B cell (primary cell): Measurements from ENCODE around the gene SPEF1. TPM values are rescaled to one million over a fixed set of nuclear protein-coding genes. Genes with fewer than 3 reads are reported as not detected.

Source experiments
- ATAC-seq: fragments of 200-7000 bp; cut with Tn5 transposase; one replicate; pipeline ENCODE4 v1.10.0; 2021; ENCODE audit warnings: low read depth, mild to moderate bottlenecking, moderate number of reproducible peaks, moderate library complexity
- CTCF ChIA-PET: fragments of 350-600 bp; sonication (Branson Sonifier 250); formaldehyde crosslinking; loops from one replicate; lab custom pipeline; 2021; ENCODE audit warnings: antibody characterized with exemption, inconsistent platforms; lab: Charles Lee
- POLR2A ChIA-PET: fragments of 350-600 bp; sonication (Branson Sonifier 250); formaldehyde crosslinking; loops from one replicate; lab custom pipeline; 2021; ENCODE audit warnings: antibody characterized with exemption; lab: Charles Lee
- DNase-seq: peaks from one replicate; pipeline ENCODE4 v3.0.0; 2013
- H2AFZ ChIP-seq: 2 replicates; pipeline ENCODE4 v1.6.1; 2012; ENCODE audit warnings: mild to moderate bottlenecking, low read depth, low read length; ENCODE audit not compliant: insufficient read depth, poor library complexity, severe bottlenecking
- H3K27ac ChIP-seq, 2 donors: 1 replicate in 1 of 2; 2 replicates in 1 of 2; pipeline ENCODE4 v1.5.1; 2012 to 2013; ENCODE audit warnings: low read length in 2 of 2, mild to moderate bottlenecking in 2 of 2, moderate library complexity in 1 of 2
- H3K27me3 ChIP-seq, 4 experiments: fragments of 200-600 bp in 1 of 4; sonication (generic) in 1 of 4; replicated peaks in 1 of 4; 1 replicate in 2 of 4; 2 replicates in 2 of 4; pipeline versions ENCODE4 v1.6.1 to v1.7.0; 2013 to 2016; ENCODE audit warnings: low read length in 3 of 4, mild to moderate bottlenecking in 2 of 4, mixed read lengths in 1 of 4, moderate library complexity in 1 of 4; ENCODE audit not compliant: insufficient read depth in 4 of 4, control insufficient read depth in 3 of 4; ENCODE audit errors: control extremely low read depth in 1 of 4
- H3K36me3 ChIP-seq, 2 experiments: replicated peaks in 1 of 2; 1 replicate in 1 of 2; 2 replicates in 1 of 2; pipeline versions ENCODE4 v1.6.1 to v1.7.1; 2013; ENCODE audit warnings: low read length in 1 of 2; ENCODE audit not compliant: insufficient read depth in 2 of 2, control insufficient read depth in 1 of 2; ENCODE audit errors: control extremely low read depth in 1 of 2, extremely low read depth in 1 of 2
- H3K4me1 ChIP-seq, 2 donors: fragments of 200-600 bp in 1 of 2; sonication (generic) in 1 of 2; 1 replicate in 1 of 2; 2 replicates in 1 of 2; pipeline versions ENCODE4 v1.5.1 to v1.6.1; 2013 to 2017; ENCODE audit warnings: low read length in 2 of 2; ENCODE audit not compliant: control insufficient read depth in 2 of 2, insufficient read depth in 2 of 2
- H3K4me2 ChIP-seq: replicated peaks from 2 replicates; pipeline ENCODE3; 2012; ENCODE audit warnings: mild to moderate bottlenecking, low read depth, low read length; ENCODE audit not compliant: poor library complexity, severe bottlenecking
- H3K4me3 ChIP-seq, 5 experiments: fragments of 200-600 bp in 1 of 5; sonication (generic) in 1 of 5; 1 replicate in 3 of 5; 2 replicates in 2 of 5; pipeline versions ENCODE4 v1.5.1 to v1.7.0; 2011 to 2016; ENCODE audit warnings: low read length in 4 of 5, mild to moderate bottlenecking in 4 of 5, low read depth in 2 of 5, control low read depth in 1 of 5, moderate library complexity in 1 of 5; ENCODE audit not compliant: insufficient read depth in 1 of 5; ENCODE audit errors: control extremely low read depth in 1 of 5, extremely low read depth in 1 of 5
- H3K79me2 ChIP-seq: fragments of 200-600 bp; sonication (generic); one replicate; pipeline ENCODE4 v1.6.0; 2016; ENCODE audit warnings: low read length; ENCODE audit not compliant: control insufficient read depth, insufficient read depth
- H3K9ac ChIP-seq: fragments of 200-600 bp; sonication (generic); 2 replicates; pipeline ENCODE4 v1.6.1; 2017; ENCODE audit warnings: mild to moderate bottlenecking, low read length, moderate library complexity
- H3K9me3 ChIP-seq, 3 donors: one replicate each; pipeline versions ENCODE4 v1.6.1 to v1.7.1; 2013; ENCODE audit warnings: low read length in 2 of 3; ENCODE audit not compliant: control insufficient read depth in 2 of 3, insufficient read depth in 1 of 3; ENCODE audit errors: control extremely low read depth in 1 of 3
- H4K20me1 ChIP-seq: 2 replicates; pipeline ENCODE4 v1.6.0; 2012; ENCODE audit warnings: mild to moderate bottlenecking, low read length; ENCODE audit not compliant: insufficient read depth, control insufficient read depth, poor library complexity, severe bottlenecking
- H3K27ac Mint-ChIP-seq: one replicate; pipeline ENCODE4 v1.8.0; 2021; ENCODE audit warnings: mixed read lengths
- H3K27me3 Mint-ChIP-seq: one replicate; pipeline ENCODE4 v1.8.0; 2021; ENCODE audit warnings: mixed read lengths
- H3K4me1 Mint-ChIP-seq: one replicate; pipeline ENCODE4 v1.8.0; 2021; ENCODE audit warnings: mixed read lengths
- H3K4me3 Mint-ChIP-seq: one replicate; pipeline ENCODE4 v1.8.0; 2021; ENCODE audit warnings: mixed read lengths
- H3K9me3 Mint-ChIP-seq: one replicate; pipeline ENCODE4 v1.8.0; 2022; ENCODE audit warnings: mixed read lengths; ENCODE audit not compliant: insufficient read depth
- CTCF ChIP-seq: fragments of 200-600 bp; IDR thresholded peaks from one replicate; pipeline ENCODE4 v1.8.0; 2022; ENCODE audit warnings: antibody characterized with exemption, mild to moderate bottlenecking
- EZH2 ChIP-seq: IDR thresholded peaks from 2 replicates; pipeline ENCODE4 v1.6.1; 2012; ENCODE audit warnings: borderline replicate concordance, low read depth, mild to moderate bottlenecking, moderate library complexity, low read length; ENCODE audit not compliant: insufficient read depth, poor library complexity, severe bottlenecking
- WGBS: methylation state at CpG from one replicate; pipeline ENCODE4 v1.1.5; 2013; ENCODE audit warnings: missing lambda C conversion rate; ENCODE audit not compliant: insufficient coverage; 5-methylcytosine and 5-hydroxymethylcytosine counted together
- intact Hi-C: fragments of 100-400 bp; cut with micrococcal nuclease; formaldehyde crosslinking; loops from one replicate; pipeline ENCODE4 v1.10.0; 2022
- polyA plus RNA-seq: library from polyadenylated mRNA; depleted of rRNA; stranded (reverse); fragments of >200 nt; gene quantifications from 2 replicates; pipeline ENCODE4 v1.2.3, GENCODE V29; 2012
- total RNA-seq, 2 donors: library from RNA; stranded (reverse); fragments of 120-200 nt in 1 of 2; gene quantifications; 1 replicate in 1 of 2; 2 replicates in 1 of 2; pipeline versions ENCODE4 v1.2.3 to v1.2.4, GENCODE V29; 2013 to 2022

SPEF1 gene
- total and polyA plus RNA-seq, 2 donors (not counting 1 experiment from before 2014, with no cell fraction given): not detected

DNA sequence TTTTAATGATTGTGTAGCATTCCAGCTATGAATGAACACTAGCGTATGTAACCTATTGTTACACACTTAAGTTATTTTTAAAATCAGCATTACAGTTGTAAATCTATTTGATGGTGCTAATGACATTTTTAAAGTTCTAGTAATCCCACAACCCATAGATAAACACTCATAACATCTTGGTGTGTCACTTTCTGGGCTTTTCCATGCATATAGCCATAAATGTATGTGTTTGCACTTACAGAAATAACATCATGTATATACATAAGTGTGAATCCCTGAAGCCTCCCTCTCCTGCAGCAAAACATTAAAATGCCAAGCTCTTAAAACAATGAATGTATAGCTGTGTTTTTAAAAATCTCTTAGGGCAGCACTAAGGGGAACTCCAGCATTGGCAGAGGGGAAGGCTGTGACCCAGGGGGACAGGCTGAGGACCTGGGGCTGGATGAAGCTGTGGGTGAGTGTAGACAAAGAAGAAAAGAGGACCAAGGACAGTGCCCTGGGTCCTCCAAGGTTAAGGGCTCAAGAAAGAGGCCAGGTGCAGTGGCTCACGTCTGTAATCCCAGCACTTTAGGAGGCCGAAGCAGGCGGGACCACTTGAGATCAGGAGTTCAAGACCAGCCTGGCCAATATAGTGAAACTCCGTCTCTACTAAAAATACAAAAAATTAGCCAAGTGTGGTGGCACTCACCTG lies 6.2 kb upstream of the SPEF1 start:
- peaks cover 8 to 18% of the 10 kb centered on the region in 2 donors for H3K4me1 ChIP-seq
- H3K9ac ChIP-seq: peak overlapping the region; percentile 50
- H3K27ac ChIP-seq: no peak overlapping the region
- H4K20me1 ChIP-seq: peaks cover 23% of the 10 kb centered on the region
- H3K4me3 ChIP-seq: peak overlapping the region; percentile 32 to 62 (median 52)
- H3K36me3 ChIP-seq: peaks cover 0 to 2% of the 10 kb centered on the region in 2 experiments
- H3K79me2 ChIP-seq: no peaks in the 10 kb centered on the region
- H3K4me2 ChIP-seq: peak overlapping the region; percentile 72
- intact Hi-C loops: loop anchor here (1.0 to 2.0 kb wide), 5 partner anchors 8 to 297 kb away; partner anchors contain the start of genes MAVS and PANK2
- peak overlapping the region; percentile 74 for H3K4me3 Mint-ChIP-seq
- H3K9me3 Mint-ChIP-seq: no peaks in the 10 kb centered on the region
- DNase-seq: no peak
- peaks cover 29% of the 10 kb centered on the region for H3K4me1 Mint-ChIP-seq
- H3K27ac Mint-ChIP-seq: peak overlapping the region; percentile 60
- TF ChIP-seq EZH2 (no peak), CTCF (no peak)
- peak overlapping the region; percentile 48 for H2AFZ ChIP-seq
- POLR2A ChIA-PET: interaction anchor here (0.7 to 3.2 kb wide), 4 partner anchors 8 to 658 kb away, joined by 5 to 17 read pairs (median 9); partner anchors contain the start of genes ADISSP, AP5S1 and CDC25B
- CTCF ChIA-PET: interaction anchor here (0.5 to 6.4 kb wide), 11 partner anchors 9 to 297 kb away, joined by 3 to 84 read pairs (median 5); partner anchors contain the start of genes ADISSP, AP5S1, CDC25B and MAVS
- H3K9me3 ChIP-seq: peaks cover 0 to 3% (median 0%) of the 10 kb centered on the region in 3 donors
- H3K27me3 ChIP-seq: no peaks in the 10 kb centered on the region
- no peaks in the 10 kb centered on the region for H3K27me3 Mint-ChIP-seq
- no peak for ATAC-seq
- WGBS: 98% methylated on average over 4 of the region's 5 CpGs
